Measurements from ENCODE around the gene SLC9A7.

DNA sequence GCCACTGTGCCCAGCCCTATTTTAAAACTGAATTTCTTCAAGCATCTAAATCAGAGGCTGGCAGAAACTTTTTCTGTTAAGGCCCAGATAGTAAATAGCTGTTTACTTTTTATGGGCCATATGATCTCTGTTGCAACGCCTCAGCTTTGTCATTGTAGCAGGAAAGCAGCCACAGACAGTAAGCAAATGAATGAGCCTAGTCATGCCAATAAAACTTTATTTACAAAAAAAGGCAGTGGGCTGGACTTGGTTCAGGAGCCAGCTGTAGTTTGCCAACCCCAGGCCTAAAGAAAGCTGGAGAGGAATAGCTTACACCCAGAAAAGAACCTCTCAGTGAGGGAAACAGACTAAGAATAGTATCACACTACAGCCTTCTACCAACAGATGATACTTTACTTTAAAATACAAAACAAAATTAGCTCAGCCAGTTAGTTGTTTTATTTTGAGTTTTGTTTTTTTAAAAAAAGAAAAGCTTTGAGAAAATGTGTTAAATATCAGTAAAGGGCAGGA lies 159.8 kb downstream of the SLC9A7 start:
- TF ChIP-seq EZH2 (IDR thresholded peaks at IDR 0.05; ENCODE audit: low read length, unreplicated experiment) = no peak
- TF ChIP-seq, protein P1, sequence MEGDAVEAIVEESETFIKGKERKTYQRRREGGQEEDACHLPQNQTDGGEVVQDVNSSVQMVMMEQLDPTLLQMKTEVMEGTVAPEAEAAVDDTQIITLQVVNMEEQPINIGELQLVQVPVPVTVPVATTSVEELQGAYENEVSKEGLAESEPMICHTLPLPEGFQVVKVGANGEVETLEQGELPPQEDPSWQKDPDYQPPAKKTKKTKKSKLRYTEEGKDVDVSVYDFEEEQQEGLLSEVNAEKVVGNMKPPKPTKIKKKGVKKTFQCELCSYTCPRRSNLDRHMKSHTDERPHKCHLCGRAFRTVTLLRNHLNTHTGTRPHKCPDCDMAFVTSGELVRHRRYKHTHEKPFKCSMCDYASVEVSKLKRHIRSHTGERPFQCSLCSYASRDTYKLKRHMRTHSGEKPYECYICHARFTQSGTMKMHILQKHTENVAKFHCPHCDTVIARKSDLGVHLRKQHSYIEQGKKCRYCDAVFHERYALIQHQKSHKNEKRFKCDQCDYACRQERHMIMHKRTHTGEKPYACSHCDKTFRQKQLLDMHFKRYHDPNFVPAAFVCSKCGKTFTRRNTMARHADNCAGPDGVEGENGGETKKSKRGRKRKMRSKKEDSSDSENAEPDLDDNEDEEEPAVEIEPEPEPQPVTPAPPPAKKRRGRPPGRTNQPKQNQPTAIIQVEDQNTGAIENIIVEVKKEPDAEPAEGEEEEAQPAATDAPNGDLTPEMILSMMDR (conservative IDR thresholded peaks at IDR 0.05; ENCODE audit: low read depth, low read length) = no peak
- TF ChIP-seq EZH2phosphoT487 (IDR thresholded peaks at IDR 0.05; ENCODE audit: borderline replicate concordance, low read length) = no peak

All from PC-3 (cell line).